NT2/D1 (cell line): ENCODE results near the gene DCTN4.
A peak's percentile ranks its signal among the peaks of the same experiment; 100 is the strongest.

ENCODE experiments used
- DNase-seq: peaks from one replicate; pipeline ENCODE4 v3.0.0-alpha.2; 2011; ENCODE audit warnings: low read depth, low spot score
- H3K27me3 ChIP-seq: 2 replicates; pipeline ENCODE4 v1.6.0; 2011; ENCODE audit warnings: mild to moderate bottlenecking; ENCODE audit not compliant: insufficient read length, insufficient read depth
- H3K36me3 ChIP-seq: 2 replicates; pipeline ENCODE4 v1.6.1; 2011; ENCODE audit warnings: mild to moderate bottlenecking, low read length, mixed read lengths; ENCODE audit not compliant: insufficient read depth, insufficient read length
- H3K4me1 ChIP-seq: 2 replicates; pipeline ENCODE4 v1.5.1; 2011; ENCODE audit not compliant: insufficient read depth, insufficient read length
- H3K4me3 ChIP-seq: 2 replicates; pipeline ENCODE4 v1.5.1; 2011; ENCODE audit warnings: low read depth; ENCODE audit not compliant: insufficient read length
- H3K9ac ChIP-seq: 2 replicates; pipeline ENCODE4 v1.6.0; 2011; ENCODE audit warnings: low read depth; ENCODE audit not compliant: insufficient read length
- H3K9me3 ChIP-seq: 2 replicates; pipeline ENCODE4 v1.5.1; 2011; ENCODE audit warnings: mild to moderate bottlenecking, low read length; ENCODE audit not compliant: insufficient read depth
- SUZ12 ChIP-seq: IDR thresholded peaks from 2 replicates; pipeline ENCODE4 v1.6.1; 2011; ENCODE audit not compliant: insufficient read length, insufficient read depth; ENCODE audit errors: extremely low read depth
- YY1 ChIP-seq: IDR thresholded peaks from 2 replicates; pipeline ENCODE4 v1.6.1; 2011; ENCODE audit not compliant: insufficient read length, insufficient read depth
- ZNF274 ChIP-seq: IDR thresholded peaks from 2 replicates; pipeline ENCODE4 v1.6.1; 2011; ENCODE audit warnings: mild to moderate bottlenecking, low read depth, low read length

The DCTN4 gene

GRCh38 chr5:150789943-150790611, 31.3 kb upstream of the DCTN4 start:
- Histone ChIP-seq H3K27me3 (no peaks in the 10 kb centered on the region), H3K4me1 (no peaks in the 10 kb centered on the region), H3K9me3 (no peaks in the 10 kb centered on the region), H3K36me3 (no peaks in the 10 kb centered on the region), H3K9ac (no peak overlapping the region), H3K4me3 (no peak overlapping the region)
- peak; percentile 25 for DNase-seq
- TF ChIP-seq ZNF274, result no peak
- TF ChIP-seq SUZ12, result no peak
- no peak for TF ChIP-seq YY1

GRCh38 chr5:150789450-150789849, 30.6 kb upstream of the DCTN4 start:
- H3K9ac ChIP-seq, result no peak overlapping the region
- no peaks in the 10 kb centered on the region for H3K27me3 ChIP-seq
- DNase-seq, result no peak
- TF ChIP-seq SUZ12 (no peak), YY1 (no peak), ZNF274 (no peak)
- H3K9me3 ChIP-seq, result no peaks in the 10 kb centered on the region
- no peak overlapping the region for H3K4me3 ChIP-seq
- H3K36me3 ChIP-seq, result no peaks in the 10 kb centered on the region
- H3K4me1 ChIP-seq, result no peaks in the 10 kb centered on the region

- no peak for TF ChIP-seq YY1
- TF ChIP-seq ZNF274, result no peak
- no peak for TF ChIP-seq SUZ12
- H3K9ac ChIP-seq, result no peak overlapping the region
Measured at GRCh38 chr5:150788977-150789376, 30.2 kb upstream of the DCTN4 start.

GRCh38 chr5:150787656-150788055, 28.8 kb upstream of the DCTN4 start:
- Histone ChIP-seq H3K9me3 (no peaks in the 10 kb centered on the region), H3K4me1 (no peaks in the 10 kb centered on the region), H3K27me3 (no peaks in the 10 kb centered on the region), H3K4me3 (no peak overlapping the region), H3K36me3 (no peaks in the 10 kb centered on the region), H3K9ac (no peak overlapping the region)
- no peak for DNase-seq
- TF ChIP-seq YY1, result no peak
- TF ChIP-seq ZNF274, result no peak
- TF ChIP-seq SUZ12, result no peak

More at GRCh38 chr5:150788977-150789376, 30.2 kb upstream of the DCTN4 start:
- no peaks in the 10 kb centered on the region for H3K27me3 ChIP-seq
- no peaks in the 10 kb centered on the region for H3K4me1 ChIP-seq
- H3K9me3 ChIP-seq, result no peaks in the 10 kb centered on the region
- no peaks in the 10 kb centered on the region for H3K36me3 ChIP-seq
- no peak overlapping the region for H3K4me3 ChIP-seq
- no peak for DNase-seq

GRCh38 chr5:150786876-150787275, 28.1 kb upstream of the DCTN4 start:
- TF ChIP-seq YY1 (no peak), ZNF274 (no peak), SUZ12 (no peak)
- Histone ChIP-seq H3K36me3 (no peaks in the 10 kb centered on the region), H3K27me3 (no peaks in the 10 kb centered on the region), H3K9me3 (no peaks in the 10 kb centered on the region), H3K4me3 (no peak overlapping the region), H3K4me1 (no peaks in the 10 kb centered on the region), H3K9ac (no peak overlapping the region)
- DNase-seq, result no peak

- Histone ChIP-seq H3K9me3 (no peaks in the 10 kb centered on the region), H3K36me3 (no peaks in the 10 kb centered on the region), H3K27me3 (no peaks in the 10 kb centered on the region), H3K9ac (no peak overlapping the region), H3K4me3 (no peak overlapping the region), H3K4me1 (no peaks in the 10 kb centered on the region)
- DNase-seq, result no peak
- TF ChIP-seq YY1, result no peak
- TF ChIP-seq ZNF274, result no peak
- no peak for TF ChIP-seq SUZ12
Measured at GRCh38 chr5:150785950-150786349, 27.1 kb upstream of the DCTN4 start.

GRCh38 chr5:150783422-150783928, 24.7 kb upstream of the DCTN4 start:
- DNase-seq, result no peak
- peaks cover 10% of the 10 kb centered on the region for H3K27me3 ChIP-seq
- H3K36me3 ChIP-seq, result no peaks in the 10 kb centered on the region
- no peaks in the 10 kb centered on the region for H3K4me1 ChIP-seq
- TF ChIP-seq ZNF274 (no peak), SUZ12 (no peak), YY1 (no peak)
- H3K4me3 ChIP-seq, result no peak overlapping the region
- H3K9ac ChIP-seq, result no peak overlapping the region
- no peaks in the 10 kb centered on the region for H3K9me3 ChIP-seq

GRCh38 chr5:150782850-150783249, 24.0 kb upstream of the DCTN4 start:
- Histone ChIP-seq H3K36me3 (no peaks in the 10 kb centered on the region), H3K27me3 (peaks cover 11% of the 10 kb centered on the region), H3K4me1 (no peaks in the 10 kb centered on the region), H3K4me3 (no peak overlapping the region), H3K9me3 (no peaks in the 10 kb centered on the region), H3K9ac (no peak overlapping the region)
- DNase-seq, result no peak
- TF ChIP-seq YY1 (no peak), ZNF274 (no peak), SUZ12 (no peak)
